Transverse colon (tissue), 4 donors: ENCODE measurements around the gene IFNW1. TPM values are rescaled to one million over a fixed set of nuclear protein-coding genes. Genes with fewer than 3 reads are reported as not detected.

Experiments
- DNase-seq: peaks from one replicate; pipeline ENCODE4 v3.0.0-alpha.2; 2019
- H3K27ac ChIP-seq, 4 donors: fragments of 200-600 bp; sonication (generic); 2 replicates each; pipeline ENCODE4 v1.5.1; 2016 to 2018; ENCODE audit warnings: inconsistent platforms in 4 of 4
- H3K27me3 ChIP-seq: fragments of 200-600 bp; sonication (generic); 2 replicates; pipeline ENCODE4 v1.5.1; 2017; ENCODE audit warnings: inconsistent platforms
- H3K36me3 ChIP-seq, 4 donors: fragments of 200-600 bp; sonication (generic); 2 replicates each; pipeline ENCODE4 v1.5.1; 2017 to 2019; ENCODE audit warnings: inconsistent platforms in 4 of 4
- H3K4me1 ChIP-seq, 4 donors: fragments of 200-600 bp; sonication (generic); 2 replicates each; pipeline ENCODE4 v1.5.1; 2017 to 2020; ENCODE audit warnings: inconsistent platforms in 4 of 4
- H3K4me3 ChIP-seq, 4 donors: fragments of 200-600 bp; sonication (generic); 1 replicate in 1 of 4; 2 replicates in 3 of 4; pipeline versions ENCODE4 v1.5.1 to v1.6.1; 2017 to 2019; ENCODE audit warnings: inconsistent platforms in 4 of 4
- H3K9me3 ChIP-seq, 2 donors: fragments of 200-600 bp; sonication (generic); 2 replicates each; pipeline ENCODE4 v1.5.1; 2017 to 2019; ENCODE audit warnings: inconsistent platforms in 2 of 2
- EP300 ChIP-seq: sonication (generic); formaldehyde crosslinking; IDR thresholded peaks from one replicate; pipeline ENCODE4 v1.6.1; 2017; ENCODE audit warnings: antibody characterized with exemption, low read depth
- POLR2A ChIP-seq: fragments of 450-650 bp; IDR thresholded peaks from one replicate; pipeline ENCODE4 v1.6.1; 2016; ENCODE audit warnings: antibody characterized with exemption, mild to moderate bottlenecking, moderate library complexity
- POLR2AphosphoS5 ChIP-seq, 3 donors: sonication (generic); formaldehyde crosslinking; IDR thresholded peaks; one replicate each; pipeline ENCODE4 v1.6.1; 2016; ENCODE audit warnings: antibody characterized with exemption in 3 of 3
- WGBS, 2 donors: methylation state at CpG; one replicate each; pipeline ENCODE4 v1.1.5; 2018; ENCODE audit warnings: low coverage in 1 of 2; 5-methylcytosine and 5-hydroxymethylcytosine counted together
- in situ Hi-C, 4 donors: fragments of 200-750 bp; cut with MboI; loops; one replicate each; pipeline versions ENCODE4 v1.15.0 to v1.15.1; 2017; ENCODE audit warnings: low sequenced_read_pairs in 3 of 4, low pct_ligation_motif_present in 1 of 4, low pct_unique_long_range_greater_than_20kb in 1 of 4
- intact Hi-C: fragments of 100-400 bp; cut with DNase I; formaldehyde crosslinking; loops from one replicate; pipeline ENCODE4 v1.15.1; 2023; ENCODE audit warnings: low total_unique reads
- total RNA-seq, 4 donors: library from RNA; depleted of rRNA; stranded (reverse); fragments of >200 nt; gene quantifications; one replicate each; pipeline ENCODE4 v1.1.0, GENCODE V29; 2016
- TF ChIP-seq, protein P1 (sequence below), 5 experiments: fragments of 200-600 bp in 3 of 5; fragments of 450-650 bp in 2 of 5; sonication (generic) in 3 of 5; IDR thresholded peaks; 1 replicate in 2 of 5; 2 replicates in 3 of 5; pipeline ENCODE4 v1.5.1; 2016 to 2017; ENCODE audit warnings: antibody characterized with exemption in 5 of 5, inconsistent platforms in 3 of 5, mild to moderate bottlenecking in 2 of 5, moderate library complexity in 1 of 5

Gene IFNW1
- total RNA-seq, 4 donors from 2014 or later = not detected

DNA sequence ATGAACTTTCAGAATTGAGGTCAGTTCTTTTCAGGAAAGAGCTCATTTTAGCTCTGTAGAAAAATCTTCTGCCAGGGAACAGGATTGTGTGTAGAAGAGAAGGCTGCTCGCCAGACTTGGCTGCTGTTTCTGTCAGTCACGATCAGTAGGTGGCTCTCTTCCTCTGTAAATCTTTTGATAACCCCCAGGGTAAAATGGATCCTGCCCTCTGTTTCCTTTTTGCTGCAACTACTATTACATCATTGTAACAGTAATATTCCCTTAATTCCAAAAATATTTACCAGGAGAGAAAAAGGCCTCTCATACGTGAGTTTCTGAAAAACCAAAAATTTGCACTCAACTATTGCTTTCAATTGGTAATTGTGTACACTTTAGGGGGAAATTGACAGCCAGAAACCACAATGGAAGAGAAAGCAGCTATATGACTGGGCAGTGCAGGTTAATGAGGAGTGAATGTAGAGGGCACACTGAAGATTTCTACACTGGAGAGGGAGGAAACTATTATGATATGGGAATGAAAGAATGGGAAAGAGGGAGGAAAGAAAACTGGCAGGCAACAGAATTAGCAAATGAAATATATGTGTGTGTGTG lies 12.5 kb upstream of the IFNW1 start:
- WGBS, 2 donors = 10 to 18% methylated on average over 3 of the region's 3 CpGs
- Histone ChIP-seq H3K4me1 (peaks cover 0 to 4% (median 0%) of the 10 kb centered on the region in 4 donors), H3K9me3 (no peaks in the 10 kb centered on the region), H3K4me3 (no peak overlapping the region), H3K27ac (no peak overlapping the region), H3K27me3 (no peaks in the 10 kb centered on the region), H3K36me3 (no peaks in the 10 kb centered on the region)
- TF ChIP-seq POLR2AphosphoS5 (IDR thresholded peaks at IDR 0.05) = no peak
- TF ChIP-seq POLR2A = no peak
- TF ChIP-seq, protein P1, sequence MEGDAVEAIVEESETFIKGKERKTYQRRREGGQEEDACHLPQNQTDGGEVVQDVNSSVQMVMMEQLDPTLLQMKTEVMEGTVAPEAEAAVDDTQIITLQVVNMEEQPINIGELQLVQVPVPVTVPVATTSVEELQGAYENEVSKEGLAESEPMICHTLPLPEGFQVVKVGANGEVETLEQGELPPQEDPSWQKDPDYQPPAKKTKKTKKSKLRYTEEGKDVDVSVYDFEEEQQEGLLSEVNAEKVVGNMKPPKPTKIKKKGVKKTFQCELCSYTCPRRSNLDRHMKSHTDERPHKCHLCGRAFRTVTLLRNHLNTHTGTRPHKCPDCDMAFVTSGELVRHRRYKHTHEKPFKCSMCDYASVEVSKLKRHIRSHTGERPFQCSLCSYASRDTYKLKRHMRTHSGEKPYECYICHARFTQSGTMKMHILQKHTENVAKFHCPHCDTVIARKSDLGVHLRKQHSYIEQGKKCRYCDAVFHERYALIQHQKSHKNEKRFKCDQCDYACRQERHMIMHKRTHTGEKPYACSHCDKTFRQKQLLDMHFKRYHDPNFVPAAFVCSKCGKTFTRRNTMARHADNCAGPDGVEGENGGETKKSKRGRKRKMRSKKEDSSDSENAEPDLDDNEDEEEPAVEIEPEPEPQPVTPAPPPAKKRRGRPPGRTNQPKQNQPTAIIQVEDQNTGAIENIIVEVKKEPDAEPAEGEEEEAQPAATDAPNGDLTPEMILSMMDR (IDR thresholded peaks at IDR 0.05) = no peak
- intact Hi-C loops (no loop called here), in situ Hi-C loops (no loop called here)
- DNase-seq = no peak

DNA sequence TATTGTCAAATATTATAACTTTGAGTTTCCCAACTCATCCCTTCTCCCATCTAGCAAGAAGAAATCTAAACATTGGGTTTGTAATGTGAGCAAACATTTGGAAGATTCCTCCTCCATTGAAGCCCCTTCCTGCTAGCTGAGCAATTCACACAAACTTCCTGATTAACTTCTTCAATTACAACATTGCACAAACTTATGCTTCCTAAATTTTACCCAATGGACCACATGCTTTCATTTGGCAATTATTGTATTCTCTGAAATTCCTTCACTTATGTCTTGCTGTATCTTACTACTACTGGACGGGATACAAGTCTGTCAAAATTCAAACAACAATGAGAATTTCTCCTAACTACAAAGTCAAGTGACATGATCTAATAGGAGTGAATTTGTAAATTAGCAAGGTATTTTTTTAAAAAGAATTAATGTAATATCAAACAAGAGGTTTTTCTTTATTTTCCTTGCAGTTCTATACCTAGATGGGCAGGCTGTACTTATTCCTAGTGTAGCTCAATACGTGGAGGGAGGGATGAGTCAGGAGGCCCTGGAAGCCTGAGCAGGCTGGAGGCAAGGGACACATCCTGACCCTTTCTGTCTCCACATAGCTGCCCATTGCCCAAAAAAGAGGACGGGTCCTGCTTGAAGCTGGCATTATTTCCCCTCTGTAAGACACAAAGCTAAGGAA lies 11.8 kb upstream of the IFNW1 start:
- H3K4me3 ChIP-seq = no peak overlapping the region
- WGBS, 2 donors = 39 to 51% methylated on average over 3 of the region's 3 CpGs
- TF ChIP-seq EP300 (no peak), POLR2AphosphoS5 (IDR thresholded peaks at IDR 0.05) (no peak), POLR2A (no peak)
- TF ChIP-seq, protein P1 (IDR thresholded peaks at IDR 0.05) = no peak
- peaks cover 0 to 4% (median 0%) of the 10 kb centered on the region in 4 donors for H3K4me1 ChIP-seq
- intact Hi-C loops = no loop called here
- in situ Hi-C loops = no loop called here
- no peak for DNase-seq
- H3K9me3 ChIP-seq = peaks cover 0 to 4% of the 10 kb centered on the region in 2 donors
- no peaks in the 10 kb centered on the region for H3K36me3 ChIP-seq
- no peaks in the 10 kb centered on the region for H3K27me3 ChIP-seq
- H3K27ac ChIP-seq = no peak overlapping the region

DNA sequence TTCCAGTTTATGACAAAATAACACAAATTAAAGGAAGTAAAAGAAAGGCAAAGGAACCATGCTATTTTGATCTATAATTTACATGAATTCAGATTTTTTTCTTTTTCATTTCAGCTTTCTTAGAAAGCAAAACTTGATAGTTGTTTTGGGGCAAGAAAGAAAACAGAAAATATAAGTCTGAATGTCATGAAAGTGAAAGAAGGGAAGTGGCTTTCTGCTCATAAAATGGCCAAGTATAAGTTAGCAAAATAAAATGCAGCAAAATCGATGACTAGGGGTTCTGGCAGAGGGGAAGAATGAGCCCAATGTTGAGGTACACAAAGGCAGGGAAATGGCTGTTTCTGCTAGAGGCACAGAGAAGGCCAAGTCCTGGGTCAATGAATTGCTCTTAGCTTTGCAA lies 3.0 kb upstream of the IFNW1 start:
- in situ Hi-C loops = no loop called here
- Histone ChIP-seq H3K36me3 (no peaks in the 10 kb centered on the region), H3K27ac (no peak overlapping the region), H3K9me3 (peaks cover 0 to 9% of the 10 kb centered on the region in 2 donors), H3K27me3 (no peaks in the 10 kb centered on the region), H3K4me3 (no peak overlapping the region), H3K4me1 (no peaks in the 10 kb centered on the region)
- TF ChIP-seq POLR2AphosphoS5 (IDR thresholded peaks at IDR 0.05) (no peak), EP300 (no peak), POLR2A (no peak)
- TF ChIP-seq, protein P1 (IDR thresholded peaks at IDR 0.05) = no peak
- intact Hi-C loops = no loop called here
- no peak for DNase-seq
- 60 to 71% methylated on average over 1 of the region's 1 CpG for WGBS, 2 donors

DNA sequence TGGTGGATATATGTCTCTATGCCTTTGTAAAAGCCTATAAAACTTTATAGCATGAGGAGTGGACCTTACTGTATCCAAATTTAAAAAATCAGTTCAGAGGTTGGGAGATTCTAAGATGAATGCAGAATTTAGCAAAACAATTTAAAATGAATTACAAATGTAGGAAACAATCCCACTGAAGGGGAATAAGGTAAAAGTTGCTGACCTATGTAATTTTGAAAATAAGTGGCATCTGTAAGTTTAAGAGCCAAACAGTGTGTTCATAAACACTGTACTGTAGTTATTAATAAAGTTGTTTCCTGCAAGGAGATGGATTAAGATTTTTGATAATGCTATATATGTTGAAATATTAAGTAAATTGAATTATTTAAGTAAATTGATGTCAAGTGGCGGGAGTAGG lies 4.6 kb downstream of the IFNW1 start:
- Histone ChIP-seq H3K4me1 (no peaks in the 10 kb centered on the region), H3K27ac (no peak overlapping the region), H3K4me3 (no peak overlapping the region), H3K27me3 (no peaks in the 10 kb centered on the region), H3K9me3 (no peaks in the 10 kb centered on the region), H3K36me3 (no peaks in the 10 kb centered on the region)
- DNase-seq = no peak
- intact Hi-C loops = no loop called here
- WGBS, 2 donors = 2 to 82% methylated on average over 1 of the region's 1 CpG
- in situ Hi-C loops = no loop called here
- TF ChIP-seq POLR2AphosphoS5 (IDR thresholded peaks at IDR 0.05) (no peak), EP300 (no peak), POLR2A (no peak)
- TF ChIP-seq, protein P1 (IDR thresholded peaks at IDR 0.05) = no peak
